ENCODE measurements around the gene TBCC.
"Not testable (repeated sequence)": the region's sequence is repeated elsewhere in the genome, so short reads cannot be mapped to it uniquely, and the experiment has no call there.

The TBCC gene

GRCh38 chr6:42740725-42741124, 5.2 kb downstream of the TBCC start:
- no peak for FAIRE-seq
- no peak for DNase-seq (ENCODE audit: extremely low spot score, insufficient read length, low read depth)

- no peak for DNase-seq (ENCODE audit: extremely low spot score, insufficient read length, low read depth)
- FAIRE-seq, result no peak
These were observed 9.9 kb downstream of the TBCC start for GRCh38 chr6:42735976-42736375.

GRCh38 chr6:42733867-42734481, 11.9 kb downstream of the TBCC start:
- not testable (repeated sequence) for DNase-seq (ENCODE audit: extremely low spot score, insufficient read length, low read depth); FAIRE-seq

GRCh38 chr6:42729731-42730130, 16.2 kb downstream of the TBCC start:
- DNase-seq (ENCODE audit: extremely low spot score, insufficient read length, low read depth) (no peak), FAIRE-seq (no peak)

GRCh38 chr6:42727627-42728026, 18.3 kb downstream of the TBCC start:
- DNase-seq (ENCODE audit: extremely low spot score, insufficient read length, low read depth) (no peak), FAIRE-seq (no peak)

- DNase-seq (ENCODE audit: extremely low spot score, insufficient read length, low read depth) (no peak), FAIRE-seq (no peak)
These were observed 18.8 kb downstream of the TBCC start for GRCh38 chr6:42727087-42727611.

GRCh38 chr6:42726485-42727086, 19.3 kb downstream of the TBCC start:
- DNase-seq (ENCODE audit: extremely low spot score, insufficient read length, low read depth), result peak; percentile 69
- FAIRE-seq, result peak; percentile 96

GRCh38 chr6:42726026-42726425, 19.9 kb downstream of the TBCC start:
- DNase-seq (ENCODE audit: extremely low spot score, insufficient read length, low read depth) (no peak), FAIRE-seq (no peak)

GRCh38 chr6:42724825-42725224, 21.1 kb downstream of the TBCC start:
- FAIRE-seq, result no peak
- no peak for DNase-seq (ENCODE audit: extremely low spot score, insufficient read length, low read depth)

GRCh38 chr6:42722497-42722896, 23.4 kb downstream of the TBCC start, which contains the start of gene PRPH2:
Gene PRPH2, minus strand, starts transcription at chr6:42722597. Its CDS starts 263 bp downstream, at chr6:42722334.
- DNase-seq (ENCODE audit: extremely low spot score, insufficient read length, low read depth), result no peak
- FAIRE-seq, result no peak

- DNase-seq (ENCODE audit: extremely low spot score, insufficient read length, low read depth) (no peak), FAIRE-seq (no peak)
These were observed 25.2 kb downstream of the TBCC start for GRCh38 chr6:42720739-42721138.

GRCh38 chr6:42715871-42716270, 30.0 kb downstream of the TBCC start:
- FAIRE-seq (no peak), DNase-seq (ENCODE audit: extremely low spot score, insufficient read length, low read depth) (no peak)

GRCh38 chr6:42714098-42714761, 31.7 kb downstream of the TBCC start:
- no peak for DNase-seq (ENCODE audit: extremely low spot score, insufficient read length, low read depth)

GRCh38 chr6:42711930-42712329, 34.0 kb downstream of the TBCC start:
- no peak for DNase-seq (ENCODE audit: extremely low spot score, insufficient read length, low read depth)
- FAIRE-seq, result no peak

More at GRCh38 chr6:42714098-42714761, 31.7 kb downstream of the TBCC start:
- no peak for FAIRE-seq

GRCh38 chr6:42710316-42710715, 35.6 kb downstream of the TBCC start:
- DNase-seq (ENCODE audit: extremely low spot score, insufficient read length, low read depth), result no peak
- FAIRE-seq, result no peak

GRCh38 chr6:42709871-42710270, 36.0 kb downstream of the TBCC start:
- DNase-seq (ENCODE audit: extremely low spot score, insufficient read length, low read depth), result no peak
- FAIRE-seq, result no peak

- no peak for FAIRE-seq
These were observed 37.8 kb downstream of the TBCC start for GRCh38 chr6:42708096-42708495.

GRCh38 chr6:42707595-42707994, 38.3 kb downstream of the TBCC start:
- no peak for FAIRE-seq
- DNase-seq (ENCODE audit: extremely low spot score, insufficient read length, low read depth), result no peak

More at GRCh38 chr6:42708096-42708495, 37.8 kb downstream of the TBCC start:
- no peak for DNase-seq (ENCODE audit: extremely low spot score, insufficient read length, low read depth)

GRCh38 chr6:42704937-42705374, 40.9 kb downstream of the TBCC start:
- DNase-seq (ENCODE audit: extremely low spot score, insufficient read length, low read depth), result no peak
- FAIRE-seq, result no peak

- FAIRE-seq, result no peak
- DNase-seq (ENCODE audit: extremely low spot score, insufficient read length, low read depth), result no peak
These were observed 41.5 kb downstream of the TBCC start for GRCh38 chr6:42704251-42704936.
